ENCODE results near the gene DUSP8.
"Not testable (repeated sequence)": the region's sequence is repeated elsewhere in the genome, so short reads cannot be mapped to it uniquely, and the experiment has no call there.

Gene DUSP8

DNA sequence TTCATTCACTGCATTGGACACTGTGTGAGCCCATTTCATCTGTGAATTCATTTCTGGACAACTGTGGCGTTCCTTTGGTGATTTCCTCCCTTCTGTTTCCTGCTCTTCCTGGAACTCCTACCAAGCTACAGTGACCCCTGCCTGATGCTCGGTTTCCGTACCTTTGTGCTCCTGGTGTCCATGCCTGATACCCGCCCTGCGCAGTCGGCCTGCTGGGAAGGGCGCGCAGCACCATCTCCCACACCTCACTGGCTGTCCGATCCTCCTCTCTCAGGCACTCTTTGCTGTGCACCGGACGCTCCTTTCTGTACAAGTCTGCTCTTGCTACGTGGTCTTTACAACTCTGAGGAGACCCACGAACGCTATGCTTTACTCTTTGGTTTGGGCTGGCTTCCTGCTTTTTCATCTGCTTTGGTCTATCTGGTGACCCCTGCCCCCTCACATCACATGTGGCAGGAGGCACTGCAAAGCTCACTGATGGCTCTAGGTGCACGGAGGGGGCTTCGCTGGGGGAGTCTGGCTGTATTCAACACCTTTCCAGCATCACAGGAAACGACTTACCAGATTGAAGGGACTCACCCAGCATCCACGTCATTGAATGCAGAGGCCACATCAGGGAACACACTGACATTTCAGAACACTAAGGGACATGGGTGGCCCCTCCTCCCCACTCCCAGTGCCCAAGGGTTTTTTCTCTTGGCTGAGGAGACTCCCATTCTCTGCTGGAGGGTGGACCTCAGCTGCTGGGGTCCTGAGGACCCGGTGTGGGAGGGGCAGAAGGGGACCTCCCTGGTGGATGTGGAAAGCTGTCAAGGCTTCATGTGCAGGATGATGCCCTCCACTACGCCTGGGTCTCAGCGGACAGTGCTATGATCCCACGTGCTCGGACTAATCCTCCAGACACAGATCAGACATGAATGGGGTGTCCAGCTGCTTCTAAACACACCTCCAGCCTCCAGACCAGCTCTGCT lies 58.5 kb downstream of the DUSP8 start:
- DNase-seq, result no peak

DNA sequence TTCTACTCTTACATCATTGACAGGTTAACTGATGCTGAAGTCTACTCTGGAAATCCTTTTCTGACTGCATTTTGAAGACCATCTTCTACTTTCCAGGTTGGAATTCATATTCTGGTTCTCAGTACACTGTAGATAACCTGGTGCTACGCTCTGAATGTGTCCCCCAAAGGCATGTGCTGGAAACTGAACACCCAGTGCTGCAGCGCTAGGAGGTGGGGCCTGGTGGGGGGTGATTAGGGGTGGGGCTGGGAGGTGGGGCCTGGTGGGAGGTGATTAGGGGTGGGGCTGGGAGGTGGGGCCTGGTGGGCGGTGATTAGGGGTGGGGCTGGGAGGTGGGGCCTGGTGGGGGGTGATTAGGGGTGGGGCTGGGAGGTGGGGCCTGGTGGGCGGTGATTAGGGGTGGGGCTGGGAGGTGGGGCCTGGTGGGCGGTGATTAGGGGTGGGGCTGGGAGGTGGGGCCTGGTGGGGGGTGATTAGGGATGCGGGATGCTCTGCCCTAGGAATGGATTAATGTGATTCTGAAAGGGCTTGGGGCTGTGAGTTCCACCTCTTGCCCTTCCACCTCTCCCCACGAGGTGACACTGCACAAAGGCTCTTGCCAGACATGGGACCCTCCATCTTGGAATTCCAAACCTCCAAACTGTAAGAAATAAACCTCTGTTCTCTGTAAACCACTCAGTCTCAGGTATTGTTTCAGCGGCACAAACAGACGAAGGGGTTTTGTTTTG lies 59.4 kb downstream of the DUSP8 start:
- DNase-seq, result not testable (repeated sequence)

DNA sequence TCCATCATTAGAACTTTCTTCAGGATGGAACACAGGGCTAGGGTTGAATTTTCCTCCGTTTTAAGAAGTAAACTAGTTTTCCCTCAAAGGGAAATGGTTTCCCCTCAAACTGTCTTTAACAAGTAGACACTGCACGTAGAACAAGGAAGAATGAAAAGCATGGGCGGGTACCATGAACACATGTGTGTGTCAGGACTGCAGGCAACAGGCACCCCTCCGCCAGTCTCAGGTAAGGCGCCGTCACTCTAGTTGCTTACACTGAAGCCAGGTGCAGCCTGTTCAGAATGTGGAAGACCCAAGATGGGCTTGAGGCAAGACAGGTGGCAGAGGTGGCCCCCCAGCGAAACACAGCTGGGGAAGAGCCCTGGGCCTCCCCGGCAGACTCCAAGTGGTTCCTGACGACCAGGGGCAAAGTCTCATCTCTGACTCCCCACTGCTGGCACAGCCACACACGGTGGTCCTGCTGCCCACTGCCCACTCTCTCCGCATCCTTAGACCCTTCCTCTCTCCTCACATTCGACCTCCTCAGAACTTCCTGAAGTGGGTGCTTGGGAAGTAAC lies 60.1 kb downstream of the DUSP8 start:
- DNase-seq, result no peak

DNA sequence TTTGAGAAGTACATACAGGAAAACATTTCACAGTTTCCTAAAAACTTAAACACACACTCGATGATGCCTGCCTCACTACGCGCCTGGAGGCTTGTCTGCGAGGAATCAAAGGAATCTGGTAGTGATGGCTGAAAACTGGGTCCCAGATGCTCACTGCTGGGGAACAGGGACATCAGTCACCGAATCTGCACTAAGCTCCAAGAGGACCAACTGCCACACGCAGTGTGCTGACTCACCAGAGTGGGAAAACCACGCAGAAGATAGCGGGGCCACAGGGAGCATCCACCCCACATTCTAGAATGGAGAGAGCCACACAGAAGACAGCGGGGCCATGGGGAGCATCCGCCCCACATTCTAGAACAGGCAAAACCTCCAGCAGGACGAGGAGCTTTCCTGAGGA lies 61.1 kb downstream of the DUSP8 start:
- no peak for DNase-seq

DNA sequence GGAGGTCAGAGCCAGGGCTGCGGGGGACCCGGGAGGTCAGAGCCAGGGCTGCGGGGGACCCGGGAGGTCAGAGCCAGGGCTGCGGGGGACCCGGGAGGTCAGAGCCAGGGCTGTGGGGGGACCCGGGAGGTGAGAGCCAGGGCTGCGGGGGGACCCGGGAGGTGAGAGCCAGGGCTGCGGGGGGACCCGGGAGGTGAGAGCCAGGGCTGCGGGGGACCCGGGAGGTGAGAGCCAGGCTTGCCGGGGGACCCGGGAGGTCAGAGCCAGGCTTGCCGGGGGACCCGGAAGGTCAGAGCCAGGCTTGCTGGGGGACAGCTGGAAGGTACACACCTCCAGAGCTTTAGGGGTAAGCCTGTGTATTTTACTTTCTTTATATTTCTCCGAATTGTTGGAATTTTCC lies 61.7 kb downstream of the DUSP8 start:
- not testable (repeated sequence) for DNase-seq

DNA sequence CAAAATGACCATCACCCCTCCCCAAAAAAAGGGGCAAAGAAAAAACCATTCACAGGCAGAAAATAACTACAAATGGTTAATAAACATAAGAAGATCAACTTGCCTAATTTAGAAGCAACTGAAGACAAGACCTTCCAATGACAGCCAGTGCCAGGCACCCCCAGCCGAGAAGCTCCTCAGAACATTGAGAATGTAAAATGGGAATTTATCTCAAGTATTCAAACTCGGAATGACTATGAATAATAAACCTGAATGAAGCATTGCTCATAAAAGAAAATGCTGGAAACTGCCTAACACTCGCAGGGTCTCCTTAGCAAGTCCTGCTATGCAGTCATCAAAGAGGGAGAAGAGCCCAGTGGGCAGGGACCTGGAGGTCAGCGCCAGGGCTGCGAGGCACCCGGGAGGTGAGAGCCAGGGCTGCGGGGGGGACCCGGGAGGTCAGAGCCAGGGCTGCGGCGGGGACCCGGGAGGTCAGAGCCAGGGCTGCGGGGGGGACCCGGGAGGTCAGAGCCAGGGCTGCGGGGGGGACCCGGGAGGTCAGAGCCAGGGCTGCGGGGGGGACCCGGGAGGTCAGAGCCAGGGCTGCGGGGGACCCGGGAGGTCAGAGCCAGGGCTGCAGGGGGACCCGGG lies 62.3 kb downstream of the DUSP8 start:
- DNase-seq, result no peak

DNA sequence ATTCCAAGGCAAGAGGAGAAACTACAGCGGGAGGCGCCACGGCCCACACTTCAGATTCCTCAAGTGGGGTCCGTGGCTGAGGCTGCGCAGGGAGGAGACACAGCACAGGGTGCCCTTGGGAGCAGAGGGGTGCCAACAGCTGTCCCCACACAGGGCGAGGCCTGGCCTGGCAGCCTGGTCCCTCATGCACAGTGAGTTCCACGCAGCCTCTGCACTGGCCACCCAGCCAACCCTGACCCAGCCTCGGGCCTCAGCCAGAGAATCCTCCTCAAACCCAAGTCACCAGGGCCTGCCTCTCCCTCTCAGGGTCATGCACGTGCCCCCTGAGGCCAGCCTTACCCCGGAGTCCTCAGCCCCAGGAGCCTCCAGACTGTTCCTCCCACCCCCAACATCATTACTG lies 63.1 kb downstream of the DUSP8 start:
- no peak for DNase-seq

DNA sequence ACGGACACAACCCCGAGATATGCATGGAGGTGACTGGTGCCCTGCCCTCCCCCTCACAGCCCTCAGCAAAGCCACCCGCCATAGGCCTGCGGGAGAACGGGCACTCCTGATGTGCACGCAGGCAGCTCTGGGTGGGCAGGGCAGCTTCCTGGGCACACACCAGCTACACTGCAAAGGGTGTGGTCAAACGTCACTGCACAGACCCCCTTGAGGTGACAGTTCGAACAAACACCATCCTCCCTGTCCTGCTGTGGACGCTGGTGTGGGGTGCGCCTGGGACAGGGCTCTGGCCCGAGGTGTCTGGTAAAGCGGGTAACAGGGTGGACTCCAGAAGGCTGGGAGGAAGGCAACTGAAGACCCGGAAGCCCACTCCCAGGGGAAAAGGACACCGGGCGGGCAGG lies 63.6 kb downstream of the DUSP8 start:
- no peak for DNase-seq

DNA sequence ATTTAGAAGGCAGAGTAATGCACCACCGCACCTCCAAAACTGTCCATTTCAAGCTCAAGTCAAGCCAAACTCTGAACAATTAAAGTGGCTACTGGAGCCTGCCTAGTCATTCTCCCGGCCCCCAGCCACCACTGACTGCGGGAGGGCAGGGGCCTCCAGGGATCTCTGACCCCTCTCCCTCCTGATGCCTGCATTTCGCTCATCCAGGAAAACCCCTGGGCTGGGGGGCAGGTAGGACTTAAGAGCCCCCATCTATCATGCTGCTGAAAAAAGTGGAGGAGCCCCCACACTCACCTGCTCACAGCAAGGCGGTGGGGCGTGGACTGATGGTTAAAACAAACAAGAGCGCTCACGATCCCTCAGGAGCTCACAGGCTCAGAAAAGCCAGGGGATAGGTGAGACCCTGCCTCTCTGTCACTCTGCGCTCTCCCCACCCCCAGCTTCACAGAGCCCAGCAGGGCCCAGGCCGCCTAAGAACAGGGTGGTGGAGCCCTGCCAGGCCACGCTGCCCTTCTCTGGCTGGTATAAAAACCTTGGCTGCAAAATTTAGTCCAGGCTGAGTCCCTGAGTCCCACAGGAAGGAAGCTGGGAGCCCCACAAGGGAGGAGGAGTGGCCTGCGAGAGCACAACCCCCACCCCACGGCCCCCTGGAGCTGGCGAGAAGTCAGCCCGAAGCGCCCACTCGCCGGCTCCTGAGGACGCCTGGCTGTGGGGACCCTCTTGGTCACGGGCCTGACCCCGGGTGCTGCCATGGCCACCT lies 64.5 kb downstream of the DUSP8 start:
- no peak for DNase-seq

DNA sequence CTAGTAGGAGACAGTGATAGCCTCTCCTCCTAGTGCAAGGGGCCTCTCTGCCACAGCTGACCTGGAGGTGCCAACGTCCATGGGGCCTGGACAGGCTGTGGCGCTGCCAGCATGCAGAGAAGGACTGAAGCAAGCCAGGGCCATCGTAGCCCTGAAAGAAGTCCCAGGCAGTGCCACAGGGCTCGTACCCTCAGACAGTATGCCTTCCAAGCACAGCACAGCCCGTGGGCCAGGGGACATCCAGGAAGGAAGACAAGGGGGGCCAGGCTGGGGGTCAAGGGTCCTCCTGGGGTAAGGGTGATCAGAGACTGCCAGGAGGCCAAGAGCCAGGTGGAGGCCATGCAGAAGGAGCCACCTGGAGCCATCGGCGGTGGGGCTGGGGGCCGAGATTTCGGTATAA lies 65.1 kb downstream of the DUSP8 start:
- no peak for DNase-seq

DNA sequence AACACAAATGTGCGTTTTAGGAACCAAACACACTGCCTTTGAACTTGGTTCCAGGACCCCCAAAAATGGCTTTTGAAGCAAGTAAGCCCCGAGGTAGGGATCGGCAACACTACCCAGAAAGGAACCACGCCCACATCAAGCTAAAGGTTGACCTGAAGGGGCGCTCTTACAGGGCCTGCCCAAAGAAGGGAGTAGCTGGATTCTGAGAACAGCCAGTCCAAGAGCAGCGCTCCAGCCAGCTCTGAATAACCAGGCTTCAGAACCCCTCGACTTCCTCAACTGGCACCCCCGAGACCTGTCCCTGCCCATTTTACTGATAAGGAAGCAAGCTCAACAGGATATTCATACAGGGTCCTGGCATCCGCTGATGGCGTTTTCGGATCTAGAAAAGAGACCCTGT lies 66.6 kb downstream of the DUSP8 start:
- DNase-seq, result no peak

DNA sequence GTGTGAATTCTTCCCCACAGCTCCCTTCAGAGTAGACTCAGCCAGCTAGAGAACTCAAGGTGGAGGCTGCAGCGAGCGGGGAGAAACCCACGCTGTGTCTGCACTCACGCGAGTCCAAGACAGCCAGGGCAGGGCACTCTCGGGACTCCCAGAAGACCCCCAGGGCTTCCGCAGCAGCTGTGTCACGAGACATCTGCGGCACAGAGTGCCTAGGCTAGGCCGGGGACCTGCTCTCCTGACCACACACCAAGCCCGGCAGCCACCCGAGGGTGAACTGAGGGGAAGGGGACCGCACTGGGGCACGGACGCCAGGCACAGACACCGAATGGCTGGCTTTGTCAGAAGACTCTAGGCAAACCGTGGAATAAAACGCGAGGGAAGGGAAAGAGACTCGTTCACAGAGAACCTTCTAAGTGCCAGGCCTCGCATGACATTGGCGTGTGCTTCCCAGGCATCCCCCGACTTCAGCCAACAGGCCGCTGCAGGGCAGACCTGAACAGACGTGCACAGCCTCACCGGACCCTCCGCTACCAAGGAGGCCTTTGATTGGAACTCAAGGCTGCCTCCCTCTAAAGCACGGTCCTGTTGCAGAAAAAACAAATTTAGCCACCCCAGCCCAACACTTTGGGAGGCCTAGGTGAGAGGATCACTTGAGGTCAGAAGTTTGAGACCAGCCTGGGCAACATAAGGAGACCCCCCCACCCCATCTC lies 67.3 kb downstream of the DUSP8 start:
- no peak for DNase-seq

DNA sequence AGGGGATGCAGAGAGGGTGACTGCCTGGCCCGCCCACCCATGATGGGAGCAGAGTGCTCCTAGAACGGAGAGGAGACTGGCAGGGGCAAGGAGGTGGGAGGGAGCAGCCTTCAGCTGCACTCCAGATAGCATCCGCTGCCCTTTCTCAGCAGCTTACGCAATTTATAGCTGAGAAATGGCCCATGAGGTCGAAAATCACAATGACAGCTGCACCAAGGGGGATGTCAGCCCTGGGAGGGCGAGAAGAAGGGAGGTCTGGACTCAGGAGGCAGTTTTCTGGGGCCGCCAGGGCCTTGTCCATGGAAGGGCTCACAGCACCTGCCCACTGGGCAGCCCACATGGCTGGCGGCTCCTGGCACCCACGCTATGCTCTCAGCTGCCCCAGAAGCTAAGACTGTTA lies 67.9 kb downstream of the DUSP8 start:
- no peak for DNase-seq
